Superior temporal gyrus (tissue), 1 donor: Measurements from ENCODE around the gene PTPMT1.

Experiments
- DNase-seq: peaks from one replicate; pipeline ENCODE4 v3.0.0-alpha.2; 2016; ENCODE audit errors: extremely low spot score

The PTPMT1 gene

GRCh38 chr11:47607380-47607779 is 42.0 kb downstream of the PTPMT1 start:
- peak; percentile 65 for DNase-seq

GRCh38 chr11:47609675-47610074 is 44.3 kb downstream of the PTPMT1 start:
- DNase-seq = no peak

GRCh38 chr11:47611348-47611794 is 46.0 kb downstream of the PTPMT1 start:
- DNase-seq = peak; percentile 52

- no peak for DNase-seq
Measured at GRCh38 chr11:47615249-47615648, 49.9 kb downstream of the PTPMT1 start.

GRCh38 chr11:47616726-47617416 is 51.5 kb downstream of the PTPMT1 start:
- DNase-seq = peak; percentile 82

GRCh38 chr11:47617417-47617809 is 52.0 kb downstream of the PTPMT1 start:
- DNase-seq = peak; percentile 45

- DNase-seq = peak; percentile 29
Measured at GRCh38 chr11:47620836-47621378, 55.5 kb downstream of the PTPMT1 start.
